Trophoblast cell (in vitro differentiated cells and primary cell): ENCODE measurements around the gene ABR.

Source experiments
- DNase-seq, 2 donors: peaks; one replicate each; pipeline ENCODE4 v3.0.0-alpha.2; 2016
- H2AFZ ChIP-seq: 2 replicates; pipeline ENCODE4 v1.6.1; 2013; ENCODE audit warnings: low read length, moderate library complexity, mild to moderate bottlenecking; ENCODE audit not compliant: insufficient read depth, poor library complexity
- H2AK5ac ChIP-seq: 2 replicates; pipeline ENCODE4 v1.6.1; 2013; ENCODE audit warnings: mild to moderate bottlenecking, low read length
- H2BK120ac ChIP-seq: 2 replicates; pipeline ENCODE4 v1.6.1; 2013; ENCODE audit warnings: low read length, mild to moderate bottlenecking, moderate library complexity; ENCODE audit not compliant: insufficient read depth, poor library complexity
- H2BK12ac ChIP-seq: 2 replicates; pipeline ENCODE4 v1.6.1; 2013; ENCODE audit warnings: mild to moderate bottlenecking, low read length, moderate library complexity
- H2BK5ac ChIP-seq: 2 replicates; pipeline ENCODE4 v1.6.1; 2013; ENCODE audit warnings: low read length, low read depth, moderate library complexity, mild to moderate bottlenecking; ENCODE audit not compliant: poor library complexity
- H3K14ac ChIP-seq: 2 replicates; pipeline ENCODE4 v1.6.1; 2013; ENCODE audit warnings: mild to moderate bottlenecking, low read length
- H3K18ac ChIP-seq: 2 replicates; pipeline ENCODE4 v1.6.1; 2013; ENCODE audit warnings: mild to moderate bottlenecking, low read length
- H3K23ac ChIP-seq: 2 replicates; pipeline ENCODE4 v1.6.1; 2013; ENCODE audit warnings: low read length
- H3K27ac ChIP-seq: 2 replicates; pipeline ENCODE4 v1.5.1; 2013; ENCODE audit warnings: low read depth, mild to moderate bottlenecking, inconsistent platforms, low read length, moderate library complexity
- H3K27me3 ChIP-seq: 2 replicates; pipeline ENCODE4 v1.6.1; 2013; ENCODE audit warnings: inconsistent platforms, mild to moderate bottlenecking, low read length, moderate library complexity; ENCODE audit not compliant: insufficient read depth
- H3K36me3 ChIP-seq, 2 experiments: 1 replicate in 1 of 2; 2 replicates in 1 of 2; pipeline ENCODE4 v1.6.1; 2013; ENCODE audit warnings: low read length in 2 of 2, mild to moderate bottlenecking in 2 of 2, moderate library complexity in 1 of 2; ENCODE audit not compliant: insufficient read depth in 2 of 2, control insufficient read depth in 1 of 2
- H3K4ac ChIP-seq: 2 replicates; pipeline ENCODE4 v1.6.1; 2013; ENCODE audit warnings: low read depth, mild to moderate bottlenecking, low read length, moderate library complexity
- H3K4me1 ChIP-seq, 2 experiments: 1 replicate in 1 of 2; 2 replicates in 1 of 2; pipeline ENCODE4 v1.6.1; 2013; ENCODE audit warnings: low read length in 2 of 2, mild to moderate bottlenecking in 2 of 2, moderate library complexity in 1 of 2; ENCODE audit not compliant: insufficient read depth in 2 of 2, control insufficient read depth in 1 of 2
- H3K4me2 ChIP-seq: 2 replicates; pipeline ENCODE4 v1.6.1; 2013; ENCODE audit warnings: inconsistent platforms, mild to moderate bottlenecking, low read length, moderate library complexity
- H3K4me3 ChIP-seq: 2 replicates; pipeline ENCODE4 v1.5.1; 2013; ENCODE audit warnings: mild to moderate bottlenecking, low read depth, low read length, inconsistent platforms
- H3K79me1 ChIP-seq: one replicate; pipeline ENCODE4 v1.6.1; 2013; ENCODE audit warnings: low read length
- H3K79me2 ChIP-seq: 2 replicates; pipeline ENCODE4 v1.6.1; 2013; ENCODE audit warnings: low read length, mild to moderate bottlenecking; ENCODE audit not compliant: control insufficient read depth, insufficient read depth, poor library complexity
- H3K9ac ChIP-seq: 2 replicates; pipeline ENCODE4 v1.6.1; 2013; ENCODE audit warnings: mild to moderate bottlenecking, low read length
- H3K9me3 ChIP-seq: 2 replicates; pipeline ENCODE4 v1.6.1; 2013; ENCODE audit warnings: low read depth, mild to moderate bottlenecking, control low read depth, inconsistent platforms, low read length; ENCODE audit not compliant: insufficient read depth
- H4K12ac ChIP-seq: 2 replicates; pipeline ENCODE4 v1.6.1; 2013; ENCODE audit warnings: low read depth, mild to moderate bottlenecking, low read length, moderate library complexity
- H4K8ac ChIP-seq: 2 replicates; pipeline ENCODE4 v1.6.1; 2013; ENCODE audit warnings: low read depth, mild to moderate bottlenecking, low read length, moderate library complexity
- H4K91ac ChIP-seq: one replicate; pipeline ENCODE4 v1.6.1; 2013; ENCODE audit warnings: low read depth, mild to moderate bottlenecking, low read length, moderate library complexity
- WGBS: extraction: QIAGEN DNeasy Blood & Tissue Kit; methylation state at CpG from one replicate; pipeline ENCODE4 v1.1.7; 2013; ENCODE audit warnings: missing lambda C conversion rate; ENCODE audit not compliant: insufficient read length, insufficient coverage; ENCODE audit errors: extremely low coverage; 5-methylcytosine and 5-hydroxymethylcytosine counted together

ABR gene

DNA sequence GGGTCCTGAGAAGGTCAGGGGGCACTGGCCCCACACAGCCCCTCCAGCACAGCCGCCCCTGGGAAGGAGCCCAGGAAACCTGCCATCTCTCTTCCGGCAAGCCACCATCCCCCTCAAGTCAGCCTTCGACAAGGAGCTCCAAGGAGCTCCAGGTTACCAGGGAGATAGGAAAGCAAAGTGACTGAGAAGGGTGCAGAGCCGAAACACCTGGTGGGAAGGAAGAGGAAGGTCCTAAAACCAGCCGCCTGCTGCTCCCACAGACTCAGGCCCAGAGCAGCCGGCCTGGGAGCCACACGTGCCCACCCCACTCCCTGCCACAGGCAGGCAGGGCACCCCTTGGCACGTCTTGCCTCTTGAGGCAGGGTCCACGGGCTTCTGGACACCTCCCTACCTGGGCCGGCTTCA, 102.2 kb downstream of the ABR start:
- Histone ChIP-seq H2BK120ac (no peak overlapping the region), H3K4me3 (no peak overlapping the region), H2AFZ (no peak overlapping the region), H3K9ac (no peak overlapping the region), H3K18ac (no peak overlapping the region), H3K4me1 (no peaks in the 10 kb centered on the region), H3K4me2 (no peak overlapping the region), H3K27ac (no peak overlapping the region), H2AK5ac (no peak overlapping the region), H3K27me3 (no peaks in the 10 kb centered on the region), H3K79me1 (no peaks in the 10 kb centered on the region), H4K12ac (no peak overlapping the region), H4K8ac (no peak overlapping the region), H3K9me3 (peaks cover 3% of the 10 kb centered on the region), H3K4ac (no peak overlapping the region), H2BK5ac (no peak overlapping the region), H3K79me2 (no peaks in the 10 kb centered on the region), H3K23ac (no peak overlapping the region), H3K36me3 (peaks cover 25 to 29% of the 10 kb centered on the region in 2 experiments), H2BK12ac (no peak overlapping the region), H3K14ac (no peak overlapping the region), H4K91ac (no peak overlapping the region)
- no peak for DNase-seq
- WGBS = no CpG with 5 or more reads among the region's 10 CpGs

DNA sequence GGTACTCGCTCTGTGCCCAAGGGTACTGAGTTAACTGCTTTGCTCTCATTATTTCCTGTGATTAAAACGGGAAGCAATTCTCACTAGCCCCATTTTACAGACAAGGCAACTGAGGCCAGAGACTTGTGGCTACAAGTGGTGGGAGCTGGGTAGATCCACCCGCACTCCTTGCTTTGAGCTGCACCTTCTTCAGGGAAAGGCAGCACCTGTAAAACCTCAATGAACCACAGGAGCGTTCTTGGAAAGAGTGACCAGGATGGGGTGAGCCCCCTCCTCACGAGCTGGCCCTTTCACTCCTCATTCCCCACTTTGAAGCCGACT, 102.8 kb downstream of the ABR start:
- H3K36me3 ChIP-seq = peaks cover 26 to 29% of the 10 kb centered on the region in 2 experiments
- H3K4me3 ChIP-seq = no peak overlapping the region
- peaks cover 2% of the 10 kb centered on the region for H3K9me3 ChIP-seq
- no peak overlapping the region for H3K27ac ChIP-seq
- no peak overlapping the region for H2AK5ac ChIP-seq
- no peak overlapping the region for H3K23ac ChIP-seq
- H2BK5ac ChIP-seq = no peak overlapping the region
- no peak overlapping the region for H3K4me2 ChIP-seq
- no peak overlapping the region for H2AFZ ChIP-seq
- H2BK120ac ChIP-seq = no peak overlapping the region
- no peak overlapping the region for H4K12ac ChIP-seq
- no peak overlapping the region for H3K9ac ChIP-seq
- H3K4ac ChIP-seq = no peak overlapping the region
- no peaks in the 10 kb centered on the region for H3K79me2 ChIP-seq
- no peak overlapping the region for H2BK12ac ChIP-seq
- H3K27me3 ChIP-seq = no peaks in the 10 kb centered on the region
- WGBS = no CpG with 5 or more reads among the region's 6 CpGs
- H3K79me1 ChIP-seq = no peaks in the 10 kb centered on the region
- H4K91ac ChIP-seq = no peak overlapping the region
- H3K18ac ChIP-seq = no peak overlapping the region
- H4K8ac ChIP-seq = no peak overlapping the region
- no peaks in the 10 kb centered on the region for H3K4me1 ChIP-seq
- no peak overlapping the region for H3K14ac ChIP-seq
- DNase-seq = no peak

DNA sequence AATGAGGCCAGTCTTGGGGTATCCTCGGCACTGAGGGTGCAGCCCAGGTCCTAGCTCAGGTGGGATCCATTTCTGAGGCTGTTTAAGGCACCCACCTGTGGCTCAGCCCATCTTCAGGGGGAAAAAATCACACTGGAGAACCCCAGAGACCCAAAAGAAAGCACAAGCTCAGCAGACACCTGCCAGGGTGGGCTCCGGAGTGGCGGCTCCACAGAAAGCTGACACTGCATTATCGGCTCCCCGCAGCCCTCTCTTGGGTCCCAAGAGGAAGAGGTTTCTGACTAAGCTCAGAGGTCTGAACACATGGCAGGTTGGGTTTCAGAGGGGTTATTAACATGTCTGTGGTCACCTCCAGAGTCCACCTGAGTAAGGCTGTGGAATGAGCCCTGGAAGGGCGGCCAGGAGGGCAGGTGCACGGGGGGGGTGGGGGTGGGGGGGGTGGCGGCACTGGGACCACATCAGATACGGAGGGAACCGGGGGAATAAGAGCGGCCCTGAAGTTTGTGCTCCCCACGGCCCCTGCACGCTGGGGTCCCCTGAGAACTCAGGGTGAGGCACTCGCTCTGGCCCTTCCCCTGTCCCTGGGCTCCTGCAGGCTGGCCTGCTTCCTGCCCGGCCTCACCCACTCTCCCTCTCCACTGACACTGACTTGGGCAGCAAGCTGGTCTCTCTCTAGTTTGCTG, 103.3 kb downstream of the ABR start:
- H3K36me3 ChIP-seq = peaks cover 26 to 27% of the 10 kb centered on the region in 2 experiments
- H3K9me3 ChIP-seq = peaks cover 2% of the 10 kb centered on the region
- H3K4me3 ChIP-seq = no peak overlapping the region
- H3K79me2 ChIP-seq = no peaks in the 10 kb centered on the region
- no peak overlapping the region for H3K23ac ChIP-seq
- no peak overlapping the region for H4K12ac ChIP-seq
- WGBS = no CpG with 5 or more reads among the region's 15 CpGs
- DNase-seq = no peak
- no peak overlapping the region for H2BK120ac ChIP-seq
- H3K79me1 ChIP-seq = peaks cover 2% of the 10 kb centered on the region
- no peak overlapping the region for H3K4ac ChIP-seq
- H3K18ac ChIP-seq = no peak overlapping the region
- H3K9ac ChIP-seq = no peak overlapping the region
- H2BK12ac ChIP-seq = no peak overlapping the region
- H3K27me3 ChIP-seq = no peaks in the 10 kb centered on the region
- H4K8ac ChIP-seq = no peak overlapping the region
- no peak overlapping the region for H3K27ac ChIP-seq
- H2AK5ac ChIP-seq = no peak overlapping the region
- H3K14ac ChIP-seq = no peak overlapping the region
- no peak overlapping the region for H2AFZ ChIP-seq
- no peak overlapping the region for H2BK5ac ChIP-seq
- no peak overlapping the region for H3K4me2 ChIP-seq
- peaks cover 2% of the 10 kb centered on the region in 2 experiments for H3K4me1 ChIP-seq
- no peak overlapping the region for H4K91ac ChIP-seq

DNA sequence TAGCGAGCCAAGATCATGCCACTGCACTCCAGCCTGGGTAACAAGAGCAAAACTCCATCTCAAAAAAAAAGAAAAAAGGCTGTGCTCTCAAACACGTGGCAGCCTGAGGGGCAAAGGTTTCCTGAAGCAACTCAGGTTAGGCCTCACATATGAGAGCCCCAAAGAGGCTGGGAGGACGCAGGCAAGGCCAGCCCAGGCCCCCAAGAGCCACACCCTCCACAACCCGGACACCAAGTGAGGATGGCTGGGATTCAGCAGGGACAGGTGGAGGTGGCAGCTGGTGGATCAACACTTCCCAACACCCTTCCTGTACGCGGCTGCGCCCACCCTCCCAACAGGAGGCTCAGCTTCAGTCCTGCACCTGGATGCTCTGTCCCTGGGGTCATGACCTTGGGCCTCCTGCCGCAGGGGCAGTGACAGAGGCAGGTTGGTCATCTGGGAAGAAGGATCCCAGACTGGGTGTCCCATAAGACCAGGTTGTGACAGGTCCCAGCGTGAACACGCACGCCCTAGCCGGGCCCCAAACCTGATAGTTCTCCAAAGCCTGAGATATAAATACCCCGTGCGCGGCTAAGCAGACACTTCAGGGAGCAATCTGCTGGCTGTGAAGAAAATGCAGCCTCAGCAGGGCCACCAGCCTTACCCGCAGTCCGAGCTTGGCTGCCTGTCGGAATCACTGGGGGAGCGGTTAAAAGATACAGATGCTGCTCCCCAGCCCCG, 104.7 kb downstream of the ABR start:
- Histone ChIP-seq H3K9ac (no peak overlapping the region), H2AK5ac (no peak overlapping the region), H2AFZ (no peak overlapping the region), H4K12ac (no peak overlapping the region), H3K4me3 (no peak overlapping the region), H3K27ac (no peak overlapping the region), H3K14ac (no peak overlapping the region), H3K79me1 (peaks cover 8% of the 10 kb centered on the region), H3K36me3 (peaks cover 25 to 28% of the 10 kb centered on the region in 2 experiments), H3K4me2 (no peak overlapping the region), H3K18ac (no peak overlapping the region), H2BK12ac (no peak overlapping the region), H3K4ac (no peak overlapping the region), H3K27me3 (no peaks in the 10 kb centered on the region), H4K91ac (no peak overlapping the region), H3K4me1 (peaks cover 12 to 13% of the 10 kb centered on the region in 2 experiments), H2BK5ac (no peak overlapping the region), H3K23ac (no peak overlapping the region), H2BK120ac (no peak overlapping the region), H3K9me3 (peaks cover 2% of the 10 kb centered on the region), H4K8ac (no peak overlapping the region), H3K79me2 (no peaks in the 10 kb centered on the region)
- no peak for DNase-seq
- no CpG with 5 or more reads among the region's 20 CpGs for WGBS
